Kidney (tissue), 14 donors: ENCODE results near the gene ALOX12B. TPM values are rescaled to one million over a fixed set of nuclear protein-coding genes. Genes with fewer than 3 reads are reported as not detected.
A peak's percentile ranks its signal among the peaks of the same experiment; 100 is the strongest.

Experiments
- DNase-seq, 5 donors: peaks; one replicate each; pipeline ENCODE4 v3.0.0-alpha.2; 2013 to 2020
- FAIRE-seq: peaks from 2 replicates; lab custom pipeline; 2012; peaks lifted over from hg19 to GRCh38; lab: Jason Lieb, UNC
- H3K27ac ChIP-seq, 2 donors: one replicate each; pipeline ENCODE4 v1.7.0; 2013; ENCODE audit warnings: low read depth in 2 of 2, low read length in 2 of 2, inconsistent platforms in 1 of 2
- H3K27me3 ChIP-seq: one replicate; pipeline ENCODE4 v1.7.1; 2013; ENCODE audit warnings: low read length, inconsistent platforms; ENCODE audit not compliant: control insufficient read depth, insufficient read depth
- H3K36me3 ChIP-seq, 3 donors: one replicate each; pipeline versions ENCODE4 v1.7.0 to v1.7.1; 2013; ENCODE audit warnings: low read length in 3 of 3, control low read depth in 1 of 3, inconsistent platforms in 1 of 3; ENCODE audit not compliant: insufficient read depth in 3 of 3, control insufficient read depth in 2 of 3
- H3K4me1 ChIP-seq, 3 donors: one replicate each; pipeline versions ENCODE4 v1.7.0 to v1.7.1; 2013; ENCODE audit warnings: low read length in 3 of 3, inconsistent platforms in 1 of 3, low read depth in 1 of 3; ENCODE audit not compliant: control insufficient read depth in 2 of 3, insufficient read depth in 2 of 3
- H3K4me3 ChIP-seq, 3 donors: one replicate each; pipeline versions ENCODE4 v1.7.0 to v1.8.1; 2013; ENCODE audit warnings: low read length in 3 of 3, control low read depth in 1 of 3, inconsistent platforms in 1 of 3
- H3K9ac ChIP-seq, 3 donors: one replicate each; pipeline versions ENCODE4 v1.7.0 to v1.7.1; 2013; ENCODE audit warnings: low read length in 3 of 3, control low read depth in 1 of 3, inconsistent platforms in 1 of 3
- H3K9me3 ChIP-seq, 3 donors: one replicate each; pipeline versions ENCODE4 v1.7.0 to v1.7.1; 2013; ENCODE audit warnings: low read length in 3 of 3, control low read depth in 1 of 3, inconsistent platforms in 1 of 3; ENCODE audit not compliant: control insufficient read depth in 2 of 3, insufficient read depth in 1 of 3
- CTCF ChIP-seq: IDR thresholded peaks from 3 replicates; pipeline ENCODE4 v1.5.1; 2012; ENCODE audit warnings: mild to moderate bottlenecking, moderate library complexity, borderline replicate concordance; ENCODE audit not compliant: insufficient read depth; ENCODE audit errors: extremely low read depth
- intact Hi-C: fragments of 100-400 bp; cut with DNase I; formaldehyde crosslinking; loops from one replicate; pipeline ENCODE4 v1.11.1; 2022
- polyA plus RNA-seq: library from polyadenylated mRNA; stranded (reverse); fragments of 350-450 nt; fragmentation: Illumina TruSeq; extraction: RNeasy Lipid Tissue Mini Kit (QIAGEN cat#74804); gene quantifications from one replicate; pipeline ENCODE4 v1.2.3, GENCODE V29; 2014; ENCODE audit warnings: low read depth, low replicate concordance; ENCODE audit not compliant: insufficient read depth
- total RNA-seq: library from RNA; stranded (reverse); fragmentation: NEBNext Ultra II Directional; extraction: Animal tissue kit (Norgen Biotek cat#: 25700); gene quantifications from one replicate; pipeline ENCODE4 v1.2.1, GENCODE V29; 2021
- donor health status: control.
- donor health status: control.
- donor health status: control.
- donor health status: control.
- donor health status: control.
- donor health status: DM: yes; HTN: yes; CAD: no.
- donor health status: Normal renal cell carcinoma (clear cell type).

Gene ALOX12B
- total and polyA plus RNA-seq, 2 donors from 2014 or later: not detected

DNA sequence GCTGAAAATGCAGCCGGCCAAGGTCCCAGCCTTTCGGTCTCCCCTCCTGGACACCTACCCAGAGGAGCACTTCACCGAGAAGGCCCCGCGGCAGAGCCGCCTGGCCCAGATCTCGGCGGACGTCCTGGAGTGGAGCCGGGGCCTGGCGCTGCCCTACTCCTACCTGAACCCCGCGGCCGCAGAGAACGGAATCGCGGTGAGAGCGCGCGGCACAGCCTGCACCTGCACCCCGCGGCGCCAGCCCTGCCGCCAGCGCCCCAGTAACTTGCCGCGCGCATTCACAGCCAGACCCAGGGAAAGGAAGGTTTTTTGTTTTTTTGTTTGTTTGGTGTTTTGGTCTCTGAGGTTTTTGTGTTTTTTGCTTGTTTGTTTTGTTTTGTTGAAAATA, 15.2 kb downstream of the ALOX12B start:
- intact Hi-C loops: no loop called here
- no peak for TF ChIP-seq CTCF
- Histone ChIP-seq H3K27ac (no peak overlapping the region), H3K9ac (no peak overlapping the region), H3K9me3 (no peaks in the 10 kb centered on the region), H3K4me1 (peaks cover 0 to 15% (median 0%) of the 10 kb centered on the region in 3 donors), H3K27me3 (peaks cover 32% of the 10 kb centered on the region), H3K4me3 (no peak overlapping the region), H3K36me3 (no peaks in the 10 kb centered on the region)
- FAIRE-seq: no peak
- DNase-seq: peak in 1 of 5 donors; percentile 76

GRCh38 chr17:8071496-8071895, 16.0 kb downstream of the ALOX12B start:
- Histone ChIP-seq H3K4me3 (no peak overlapping the region), H3K4me1 (peaks cover 0 to 15% (median 0%) of the 10 kb centered on the region in 3 donors), H3K9ac (no peak overlapping the region), H3K36me3 (no peaks in the 10 kb centered on the region), H3K9me3 (no peaks in the 10 kb centered on the region), H3K27me3 (peaks cover 32% of the 10 kb centered on the region), H3K27ac (no peak overlapping the region)
- TF ChIP-seq CTCF: no peak
- DNase-seq: peak in 1 of 5 donors; percentile 66
- FAIRE-seq: no peak
- intact Hi-C loops: no loop called here

DNA sequence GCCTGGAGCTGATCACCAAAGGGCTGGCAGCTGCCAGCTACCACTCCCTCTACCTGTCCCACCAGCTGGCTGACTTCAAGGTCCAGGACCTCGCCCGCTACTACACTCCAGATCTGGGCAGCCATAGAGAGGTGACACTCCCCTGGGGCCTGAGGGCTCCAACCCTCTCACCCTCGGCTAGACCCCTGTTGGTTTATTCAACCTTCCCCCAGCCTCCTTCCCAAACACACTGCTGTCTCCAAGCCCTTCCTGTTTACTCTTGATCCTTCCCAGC, 18.0 kb downstream of the ALOX12B start:
- Histone ChIP-seq H3K4me3 (no peak overlapping the region), H3K27ac (no peak overlapping the region), H3K36me3 (no peaks in the 10 kb centered on the region), H3K9me3 (no peaks in the 10 kb centered on the region), H3K4me1 (peaks cover 0 to 15% (median 0%) of the 10 kb centered on the region in 3 donors), H3K9ac (no peak overlapping the region), H3K27me3 (peaks cover 27% of the 10 kb centered on the region)
- intact Hi-C loops: no loop called here
- no peak for FAIRE-seq
- no peak for TF ChIP-seq CTCF
- no peak for DNase-seq
